Spleen (tissue), 7 donors: ENCODE data around the gene COL27A1.

Experiments used
- POLR2A ChIP-seq, 3 donors: fragments of 450-650 bp; IDR thresholded peaks; one replicate each; pipeline ENCODE4 v1.5.1; 2017; ENCODE audit warnings: antibody characterized with exemption in 3 of 3, mild to moderate bottlenecking in 1 of 3
- TF ChIP-seq, protein P1 (sequence below), 11 experiments: fragments of 200-600 bp in 7 of 11; fragments of 450-650 bp in 4 of 11; sonication (generic) in 4 of 11; IDR thresholded peaks in 8 of 11; conservative IDR thresholded peaks in 3 of 11; 1 replicate in 7 of 11; 2 replicates in 4 of 11; pipeline versions ENCODE4 v1.4.0 to v1.8.0; 2016 to 2021; ENCODE audit warnings: antibody characterized with exemption in 11 of 11, inconsistent platforms in 4 of 11, mild to moderate bottlenecking in 1 of 11
- donor health status: DM: no; HTN: no; CAD: no; lungs with moderate emphysema.
- donor health status: DM: no; HTN: no; CAD: no.
- donor health status: DM: no; HTN: no; CAD: no.

DNA sequence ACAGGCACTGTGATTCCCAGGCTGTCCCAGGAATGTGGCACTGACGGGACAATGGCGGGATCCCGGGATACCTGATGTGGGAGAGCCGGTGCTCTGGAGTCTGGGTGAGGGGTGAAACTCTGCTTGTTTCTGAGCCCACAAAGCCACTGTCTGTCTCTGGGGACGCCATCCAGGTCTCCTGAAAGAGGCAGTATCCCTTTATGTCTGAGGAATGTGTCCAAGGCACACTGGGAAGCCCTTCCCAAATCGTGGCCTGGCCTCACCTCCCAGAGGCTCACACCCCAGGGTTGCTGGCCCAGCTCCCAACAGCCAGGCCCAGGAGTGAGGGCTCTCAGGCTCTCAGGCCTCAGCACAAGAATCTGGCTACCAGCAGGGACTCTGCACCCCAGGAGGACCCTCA, 201.5 kb downstream of the COL27A1 start:
- TF ChIP-seq, protein P1, sequence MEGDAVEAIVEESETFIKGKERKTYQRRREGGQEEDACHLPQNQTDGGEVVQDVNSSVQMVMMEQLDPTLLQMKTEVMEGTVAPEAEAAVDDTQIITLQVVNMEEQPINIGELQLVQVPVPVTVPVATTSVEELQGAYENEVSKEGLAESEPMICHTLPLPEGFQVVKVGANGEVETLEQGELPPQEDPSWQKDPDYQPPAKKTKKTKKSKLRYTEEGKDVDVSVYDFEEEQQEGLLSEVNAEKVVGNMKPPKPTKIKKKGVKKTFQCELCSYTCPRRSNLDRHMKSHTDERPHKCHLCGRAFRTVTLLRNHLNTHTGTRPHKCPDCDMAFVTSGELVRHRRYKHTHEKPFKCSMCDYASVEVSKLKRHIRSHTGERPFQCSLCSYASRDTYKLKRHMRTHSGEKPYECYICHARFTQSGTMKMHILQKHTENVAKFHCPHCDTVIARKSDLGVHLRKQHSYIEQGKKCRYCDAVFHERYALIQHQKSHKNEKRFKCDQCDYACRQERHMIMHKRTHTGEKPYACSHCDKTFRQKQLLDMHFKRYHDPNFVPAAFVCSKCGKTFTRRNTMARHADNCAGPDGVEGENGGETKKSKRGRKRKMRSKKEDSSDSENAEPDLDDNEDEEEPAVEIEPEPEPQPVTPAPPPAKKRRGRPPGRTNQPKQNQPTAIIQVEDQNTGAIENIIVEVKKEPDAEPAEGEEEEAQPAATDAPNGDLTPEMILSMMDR (IDR thresholded peaks at IDR 0.05 in 8 of 11, conservative IDR thresholded peaks at IDR 0.05 in 3 of 11) = no peak
- TF ChIP-seq POLR2A (IDR thresholded peaks at IDR 0.05) = no peak
